Rectal smooth muscle tissue (tissue), 1 donor: Measurements from ENCODE around the gene CPLX4.
"Not testable (repeated sequence)": the region's sequence is repeated elsewhere in the genome, so short reads cannot be mapped to it uniquely, and the experiment has no call there.

Source experiments
- H3K27ac ChIP-seq: one replicate; pipeline ENCODE4 v1.7.0; 2013; ENCODE audit warnings: low read depth, low read length, inconsistent platforms
- H3K27me3 ChIP-seq: one replicate; pipeline ENCODE4 v1.7.0; 2013; ENCODE audit warnings: low read length; ENCODE audit not compliant: control insufficient read depth, insufficient read depth
- H3K36me3 ChIP-seq: one replicate; pipeline ENCODE4 v1.7.0; 2013; ENCODE audit warnings: low read length; ENCODE audit not compliant: control insufficient read depth, insufficient read depth
- H3K4me1 ChIP-seq: one replicate; pipeline ENCODE4 v1.7.0; 2013; ENCODE audit warnings: low read length; ENCODE audit not compliant: control insufficient read depth, insufficient read depth
- H3K4me3 ChIP-seq: one replicate; pipeline ENCODE4 v1.7.0; 2013; ENCODE audit warnings: low read length
- H3K9ac ChIP-seq: one replicate; pipeline ENCODE4 v1.7.0; 2013; ENCODE audit warnings: low read length

CPLX4 gene

GRCh38 chr18:59266459-59266858, 52.0 kb downstream of the CPLX4 start:
- H3K27ac ChIP-seq = no peak overlapping the region
- no peaks in the 10 kb centered on the region for H3K4me1 ChIP-seq
- no peak overlapping the region for H3K9ac ChIP-seq
- no peaks in the 10 kb centered on the region for H3K36me3 ChIP-seq
- H3K4me3 ChIP-seq = no peak overlapping the region
- peaks cover 48% of the 10 kb centered on the region for H3K27me3 ChIP-seq

GRCh38 chr18:59265974-59266369, 52.5 kb downstream of the CPLX4 start:
- no peaks in the 10 kb centered on the region for H3K36me3 ChIP-seq
- peaks cover 45% of the 10 kb centered on the region for H3K27me3 ChIP-seq
- H3K27ac ChIP-seq = no peak overlapping the region
- no peak overlapping the region for H3K9ac ChIP-seq
- H3K4me3 ChIP-seq = no peak overlapping the region
- no peaks in the 10 kb centered on the region for H3K4me1 ChIP-seq

GRCh38 chr18:59265246-59265973, 53.0 kb downstream of the CPLX4 start:
- Histone ChIP-seq H3K4me3 (peak overlapping the region; percentile 21), H3K9ac (no peak overlapping the region), H3K27me3 (peaks cover 39% of the 10 kb centered on the region), H3K27ac (no peak overlapping the region), H3K36me3 (no peaks in the 10 kb centered on the region), H3K4me1 (no peaks in the 10 kb centered on the region)

- no peak overlapping the region for H3K9ac ChIP-seq
- H3K4me3 ChIP-seq = peak overlapping the region; percentile 21
- no peaks in the 10 kb centered on the region for H3K4me1 ChIP-seq
- H3K27me3 ChIP-seq = peaks cover 36% of the 10 kb centered on the region
- H3K27ac ChIP-seq = no peak overlapping the region
- no peaks in the 10 kb centered on the region for H3K36me3 ChIP-seq
Measured at GRCh38 chr18:59264651-59265245, 53.7 kb downstream of the CPLX4 start.

- Histone ChIP-seq H3K4me3 (no peak overlapping the region), H3K27me3 (peaks cover 30% of the 10 kb centered on the region), H3K4me1 (no peaks in the 10 kb centered on the region), H3K36me3 (no peaks in the 10 kb centered on the region), H3K9ac (no peak overlapping the region), H3K27ac (no peak overlapping the region)
Measured at GRCh38 chr18:59264121-59264571, 54.3 kb downstream of the CPLX4 start.

GRCh38 chr18:59263661-59264060, 54.8 kb downstream of the CPLX4 start:
- Histone ChIP-seq H3K27me3 (peaks cover 28% of the 10 kb centered on the region), H3K27ac (no peak overlapping the region), H3K9ac (no peak overlapping the region), H3K4me1 (no peaks in the 10 kb centered on the region), H3K4me3 (no peak overlapping the region), H3K36me3 (no peaks in the 10 kb centered on the region)

GRCh38 chr18:59262243-59262642, 56.2 kb downstream of the CPLX4 start:
- not testable (repeated sequence) for H3K36me3 ChIP-seq, H3K4me1 ChIP-seq, H3K9ac ChIP-seq, H3K4me3 ChIP-seq, H3K27ac ChIP-seq
- H3K27me3 ChIP-seq = peaks cover 20% of the 10 kb centered on the region

- H3K4me1 ChIP-seq, H3K4me3 ChIP-seq, H3K9ac ChIP-seq, H3K36me3 ChIP-seq, H3K27ac ChIP-seq: not testable (repeated sequence)
- peaks cover 16% of the 10 kb centered on the region for H3K27me3 ChIP-seq
Measured at GRCh38 chr18:59261842-59262241, 56.6 kb downstream of the CPLX4 start.

- not testable (repeated sequence) for H3K4me1 ChIP-seq, H3K27ac ChIP-seq, H3K27me3 ChIP-seq, H3K36me3 ChIP-seq, H3K9ac ChIP-seq, H3K4me3 ChIP-seq
Measured at GRCh38 chr18:59255491-59255890, 63.0 kb downstream of the CPLX4 start.

- H3K4me3 ChIP-seq = no peak overlapping the region
- no peaks in the 10 kb centered on the region for H3K36me3 ChIP-seq
- H3K27me3 ChIP-seq = no peaks in the 10 kb centered on the region
- H3K9ac ChIP-seq = no peak overlapping the region
- H3K4me1 ChIP-seq = no peaks in the 10 kb centered on the region
- no peak overlapping the region for H3K27ac ChIP-seq
Measured at GRCh38 chr18:59249199-59249774, 69.2 kb downstream of the CPLX4 start.

GRCh38 chr18:59246796-59247195, 71.7 kb downstream of the CPLX4 start:
- H3K27me3 ChIP-seq = no peaks in the 10 kb centered on the region
- H3K27ac ChIP-seq = no peak overlapping the region
- no peaks in the 10 kb centered on the region for H3K36me3 ChIP-seq
- no peaks in the 10 kb centered on the region for H3K4me1 ChIP-seq
- no peak overlapping the region for H3K4me3 ChIP-seq
- no peak overlapping the region for H3K9ac ChIP-seq
